HepG2 (cell line): Measurements from ENCODE around the gene GDA. TPM values are rescaled to one million over a fixed set of nuclear protein-coding genes. Genes with fewer than 3 reads are reported as not detected.

Source experiments
- HMG20B ChIP-seq: conservative IDR thresholded peaks from 2 replicates; pipeline ENCODE4 v1.6.1; 2016; ENCODE audit warnings: missing genetic modification reagents, missing compliant biosample characterization
- ISL2 ChIP-seq: sonication (generic); formaldehyde crosslinking; IDR thresholded peaks from 2 replicates; pipeline ENCODE4 v1.5.0; 2020; ENCODE audit warnings: missing genetic modification reagents
- NCOR1 ChIP-seq: fragments of 200-600 bp; sonication (generic); IDR thresholded peaks from 2 replicates; pipeline ENCODE4 v1.7.0; 2017; ENCODE audit warnings: antibody characterized with exemption, low read length, borderline replicate concordance
- PAWR ChIP-seq: sonication (generic); formaldehyde crosslinking; IDR thresholded peaks from 2 replicates; pipeline ENCODE4 v1.4.0; 2020; ENCODE audit warnings: missing genetic modification reagents, mild to moderate bottlenecking, borderline replicate concordance
- RXRA ChIP-seq: sonication (generic); formaldehyde crosslinking; IDR thresholded peaks from 2 replicates; pipeline ENCODE4 v1.5.1; 2020; ENCODE audit warnings: missing genetic modification reagents
- SOX6 ChIP-seq, 2 experiments: fragments of 450-650 bp in 1 of 2; sonication (generic) in 1 of 2; formaldehyde crosslinking in 1 of 2; IDR thresholded peaks; 2 replicates each; pipeline versions ENCODE4 v1.4.0 to v1.6.1; 2017 to 2020; ENCODE audit warnings: antibody characterized with exemption in 1 of 2, mild to moderate bottlenecking in 1 of 2, missing genetic modification reagents in 1 of 2
- ZEB1 ChIP-seq: IDR thresholded peaks from 2 replicates; pipeline ENCODE4 v1.6.1; 2012; ENCODE audit warnings: mild to moderate bottlenecking, low read depth, inconsistent platforms; ENCODE audit not compliant: insufficient replicate concordance
- ZNF260 ChIP-seq: sonication (generic); formaldehyde crosslinking; IDR thresholded peaks from 2 replicates; pipeline ENCODE4 v1.4.0; 2020; ENCODE audit warnings: missing genetic modification reagents, low read depth, mild to moderate bottlenecking, borderline replicate concordance
- ZNF501 ChIP-seq: sonication (generic); formaldehyde crosslinking; IDR thresholded peaks from 2 replicates; pipeline ENCODE4 v1.5.1; 2020; ENCODE audit warnings: mild to moderate bottlenecking, moderate library complexity, missing genetic modification reagents
- polyA plus RNA-seq, 8 experiments: library from polyadenylated mRNA; depleted of rRNA in 3 of 8; stranded (reverse) in 7 of 8; unstranded in 1 of 8; fragments of >200 nt; fragmentation: Illumina TruSeq in 4 of 8; extraction: Trizol in 4 of 8; gene quantifications; 2 replicates each; pipeline versions ENCODE4 v1.2.1 to v1.2.3, GENCODE V29; 2011 to 2016; ENCODE audit warnings: low read depth in 4 of 8, missing spikeins in 1 of 8, mixed read lengths in 1 of 8; ENCODE audit not compliant: insufficient read depth in 1 of 8
- total RNA-seq, 5 experiments: library from RNA; depleted of rRNA; stranded (reverse); fragments of >200 nt; fragmentation: Illumina TruSeq; extraction: Trizol; gene quantifications; 2 replicates each; pipeline ENCODE4 v1.2.3, GENCODE V29; 2016; ENCODE audit warnings: low read depth in 1 of 5
- TF ChIP-seq, protein P1 (sequence below): sonication (generic); formaldehyde crosslinking; IDR thresholded peaks from 2 replicates; pipeline ENCODE4 v1.4.0; 2020; ENCODE audit warnings: missing genetic modification reagents, borderline replicate concordance
- TF ChIP-seq, protein P2 (sequence below): sonication (generic); formaldehyde crosslinking; IDR thresholded peaks from 2 replicates; pipeline ENCODE4 v1.5.1; 2020; ENCODE audit warnings: mild to moderate bottlenecking, missing genetic modification reagents
- TF ChIP-seq, protein P3 (sequence below): IDR thresholded peaks from 2 replicates; pipeline ENCODE4 v1.4.0; 2020; ENCODE audit warnings: mild to moderate bottlenecking, missing genetic modification reagents
- TF ChIP-seq, protein P4 (sequence below): sonication (generic); formaldehyde crosslinking; conservative IDR thresholded peaks from 2 replicates; pipeline ENCODE4 v1.4.0; 2020; ENCODE audit warnings: mild to moderate bottlenecking, missing genetic modification reagents, moderate library complexity

GDA gene
- total and polyA plus RNA-seq, 2 of the 13 experiments (the other 11 are each of a cell fraction or from before 2014, with no cell fraction given) = 0.15 to 0.99 TPM

DNA sequence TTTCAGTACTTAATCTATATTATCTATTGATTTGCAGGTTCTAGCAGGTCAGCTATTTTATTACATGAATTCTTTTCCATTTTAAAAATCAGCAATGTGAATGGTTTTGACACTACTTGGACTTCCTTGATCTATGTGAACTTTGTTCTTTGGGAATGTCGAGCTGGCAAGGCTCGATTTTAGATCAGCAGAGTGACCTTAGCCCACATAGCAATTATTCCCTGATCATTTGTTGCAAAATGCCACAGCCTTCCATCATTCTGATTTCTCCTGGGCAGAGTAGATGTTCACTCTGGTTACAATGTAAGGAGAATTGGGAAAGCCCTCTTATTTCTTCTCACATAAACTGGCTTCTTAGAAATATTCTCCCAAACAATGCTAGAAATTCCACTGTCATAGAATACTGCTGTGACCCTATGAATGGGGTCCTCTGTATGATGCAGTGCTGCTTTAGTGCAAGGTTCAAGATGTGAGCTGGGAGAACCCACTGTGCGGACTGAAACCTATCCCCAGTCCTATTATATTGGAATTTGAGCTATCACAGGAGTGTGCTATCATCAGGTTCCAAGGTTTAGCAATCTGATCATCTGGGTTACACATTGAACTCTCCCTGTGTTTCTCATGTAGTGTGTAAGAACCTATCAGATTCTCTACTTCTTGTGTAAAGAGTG, 15.7 kb upstream of the GDA start (continued):
- TF ChIP-seq, protein P1, sequence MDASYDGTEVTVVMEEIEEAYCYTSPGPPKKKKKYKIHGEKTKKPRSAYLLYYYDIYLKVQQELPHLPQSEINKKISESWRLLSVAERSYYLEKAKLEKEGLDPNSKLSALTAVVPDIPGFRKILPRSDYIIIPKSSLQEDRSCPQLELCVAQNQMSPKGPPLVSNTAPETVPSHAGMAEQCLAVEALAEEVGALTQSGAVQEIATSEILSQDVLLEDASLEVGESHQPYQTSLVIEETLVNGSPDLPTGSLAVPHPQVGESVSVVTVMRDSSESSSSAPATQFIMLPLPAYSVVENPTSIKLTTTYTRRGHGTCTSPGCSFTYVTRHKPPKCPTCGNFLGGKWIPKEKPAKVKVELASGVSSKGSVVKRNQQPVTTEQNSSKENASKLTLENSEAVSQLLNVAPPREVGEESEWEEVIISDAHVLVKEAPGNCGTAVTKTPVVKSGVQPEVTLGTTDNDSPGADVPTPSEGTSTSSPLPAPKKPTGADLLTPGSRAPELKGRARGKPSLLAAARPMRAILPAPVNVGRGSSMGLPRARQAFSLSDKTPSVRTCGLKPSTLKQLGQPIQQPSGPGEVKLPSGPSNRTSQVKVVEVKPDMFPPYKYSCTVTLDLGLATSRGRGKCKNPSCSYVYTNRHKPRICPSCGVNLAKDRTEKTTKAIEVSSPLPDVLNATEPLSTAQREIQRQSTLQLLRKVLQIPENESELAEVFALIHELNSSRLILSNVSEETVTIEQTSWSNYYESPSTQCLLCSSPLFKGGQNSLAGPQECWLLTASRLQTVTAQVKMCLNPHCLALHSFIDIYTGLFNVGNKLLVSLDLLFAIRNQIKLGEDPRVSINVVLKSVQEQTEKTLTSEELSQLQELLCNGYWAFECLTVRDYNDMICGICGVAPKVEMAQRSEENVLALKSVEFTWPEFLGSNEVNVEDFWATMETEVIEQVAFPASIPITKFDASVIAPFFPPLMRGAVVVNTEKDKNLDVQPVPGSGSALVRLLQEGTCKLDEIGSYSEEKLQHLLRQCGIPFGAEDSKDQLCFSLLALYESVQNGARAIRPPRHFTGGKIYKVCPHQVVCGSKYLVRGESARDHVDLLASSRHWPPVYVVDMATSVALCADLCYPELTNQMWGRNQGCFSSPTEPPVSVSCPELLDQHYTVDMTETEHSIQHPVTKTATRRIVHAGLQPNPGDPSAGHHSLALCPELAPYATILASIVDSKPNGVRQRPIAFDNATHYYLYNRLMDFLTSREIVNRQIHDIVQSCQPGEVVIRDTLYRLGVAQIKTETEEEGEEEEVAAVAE (CRISPR knock-in tag) = no peak
- no peak for TF ChIP-seq ZNF260 (CRISPR knock-in tag)
- TF ChIP-seq, protein P2, sequence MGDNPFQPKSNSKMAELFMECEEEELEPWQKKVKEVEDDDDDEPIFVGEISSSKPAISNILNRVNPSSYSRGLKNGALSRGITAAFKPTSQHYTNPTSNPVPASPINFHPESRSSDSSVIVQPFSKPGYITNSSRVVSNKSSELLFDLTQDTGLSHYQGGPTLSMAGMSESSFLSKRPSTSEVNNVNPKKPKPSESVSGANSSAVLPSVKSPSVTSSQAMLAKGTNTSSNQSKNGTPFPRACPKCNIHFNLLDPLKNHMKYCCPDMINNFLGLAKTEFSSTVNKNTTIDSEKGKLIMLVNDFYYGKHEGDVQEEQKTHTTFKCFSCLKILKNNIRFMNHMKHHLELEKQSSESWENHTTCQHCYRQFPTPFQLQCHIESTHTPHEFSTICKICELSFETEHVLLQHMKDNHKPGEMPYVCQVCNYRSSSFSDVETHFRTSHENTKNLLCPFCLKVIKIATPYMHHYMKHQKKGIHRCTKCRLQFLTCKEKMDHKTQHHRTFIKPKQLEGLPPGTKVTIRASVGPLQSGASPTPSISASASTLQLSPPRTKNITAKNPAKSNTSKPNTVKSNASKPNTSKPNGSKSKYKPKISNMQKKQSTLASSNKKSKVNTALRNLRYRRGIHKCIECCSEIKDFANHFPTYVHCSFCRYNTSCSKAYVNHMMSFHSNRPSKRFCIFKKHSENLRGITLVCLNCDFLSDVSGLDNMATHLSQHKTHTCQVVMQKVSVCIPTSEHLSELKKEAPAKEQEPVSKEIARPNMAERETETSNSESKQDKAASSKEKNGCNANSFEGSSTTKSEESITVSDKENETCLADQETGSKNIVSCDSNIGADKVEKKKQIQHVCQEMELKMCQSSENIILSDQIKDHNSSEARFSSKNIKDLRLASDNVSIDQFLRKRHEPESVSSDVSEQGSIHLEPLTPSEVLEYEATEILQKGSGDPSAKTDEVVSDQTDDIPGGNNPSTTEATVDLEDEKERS = no peak
- TF ChIP-seq HMG20B = no peak
- no peak for TF ChIP-seq RXRA (CRISPR knock-in tag)
- TF ChIP-seq SOX6 (IDR thresholded peaks at IDR 0.05) = no peak
- TF ChIP-seq SOX6 (CRISPR knock-in tag; IDR thresholded peaks at IDR 0.05) = 0 out of 2 replicates have a peak, but pooled peaks have one; percentile 28
- peak; percentile 54; the same call in 1 of the 2 replicates for TF ChIP-seq NCOR1
- TF ChIP-seq, protein P3, sequence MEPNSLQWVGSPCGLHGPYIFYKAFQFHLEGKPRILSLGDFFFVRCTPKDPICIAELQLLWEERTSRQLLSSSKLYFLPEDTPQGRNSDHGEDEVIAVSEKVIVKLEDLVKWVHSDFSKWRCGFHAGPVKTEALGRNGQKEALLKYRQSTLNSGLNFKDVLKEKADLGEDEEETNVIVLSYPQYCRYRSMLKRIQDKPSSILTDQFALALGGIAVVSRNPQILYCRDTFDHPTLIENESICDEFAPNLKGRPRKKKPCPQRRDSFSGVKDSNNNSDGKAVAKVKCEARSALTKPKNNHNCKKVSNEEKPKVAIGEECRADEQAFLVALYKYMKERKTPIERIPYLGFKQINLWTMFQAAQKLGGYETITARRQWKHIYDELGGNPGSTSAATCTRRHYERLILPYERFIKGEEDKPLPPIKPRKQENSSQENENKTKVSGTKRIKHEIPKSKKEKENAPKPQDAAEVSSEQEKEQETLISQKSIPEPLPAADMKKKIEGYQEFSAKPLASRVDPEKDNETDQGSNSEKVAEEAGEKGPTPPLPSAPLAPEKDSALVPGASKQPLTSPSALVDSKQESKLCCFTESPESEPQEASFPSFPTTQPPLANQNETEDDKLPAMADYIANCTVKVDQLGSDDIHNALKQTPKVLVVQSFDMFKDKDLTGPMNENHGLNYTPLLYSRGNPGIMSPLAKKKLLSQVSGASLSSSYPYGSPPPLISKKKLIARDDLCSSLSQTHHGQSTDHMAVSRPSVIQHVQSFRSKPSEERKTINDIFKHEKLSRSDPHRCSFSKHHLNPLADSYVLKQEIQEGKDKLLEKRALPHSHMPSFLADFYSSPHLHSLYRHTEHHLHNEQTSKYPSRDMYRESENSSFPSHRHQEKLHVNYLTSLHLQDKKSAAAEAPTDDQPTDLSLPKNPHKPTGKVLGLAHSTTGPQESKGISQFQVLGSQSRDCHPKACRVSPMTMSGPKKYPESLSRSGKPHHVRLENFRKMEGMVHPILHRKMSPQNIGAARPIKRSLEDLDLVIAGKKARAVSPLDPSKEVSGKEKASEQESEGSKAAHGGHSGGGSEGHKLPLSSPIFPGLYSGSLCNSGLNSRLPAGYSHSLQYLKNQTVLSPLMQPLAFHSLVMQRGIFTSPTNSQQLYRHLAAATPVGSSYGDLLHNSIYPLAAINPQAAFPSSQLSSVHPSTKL = peak; percentile 9; the same call in 1 of the 2 replicates
- TF ChIP-seq, protein P4, sequence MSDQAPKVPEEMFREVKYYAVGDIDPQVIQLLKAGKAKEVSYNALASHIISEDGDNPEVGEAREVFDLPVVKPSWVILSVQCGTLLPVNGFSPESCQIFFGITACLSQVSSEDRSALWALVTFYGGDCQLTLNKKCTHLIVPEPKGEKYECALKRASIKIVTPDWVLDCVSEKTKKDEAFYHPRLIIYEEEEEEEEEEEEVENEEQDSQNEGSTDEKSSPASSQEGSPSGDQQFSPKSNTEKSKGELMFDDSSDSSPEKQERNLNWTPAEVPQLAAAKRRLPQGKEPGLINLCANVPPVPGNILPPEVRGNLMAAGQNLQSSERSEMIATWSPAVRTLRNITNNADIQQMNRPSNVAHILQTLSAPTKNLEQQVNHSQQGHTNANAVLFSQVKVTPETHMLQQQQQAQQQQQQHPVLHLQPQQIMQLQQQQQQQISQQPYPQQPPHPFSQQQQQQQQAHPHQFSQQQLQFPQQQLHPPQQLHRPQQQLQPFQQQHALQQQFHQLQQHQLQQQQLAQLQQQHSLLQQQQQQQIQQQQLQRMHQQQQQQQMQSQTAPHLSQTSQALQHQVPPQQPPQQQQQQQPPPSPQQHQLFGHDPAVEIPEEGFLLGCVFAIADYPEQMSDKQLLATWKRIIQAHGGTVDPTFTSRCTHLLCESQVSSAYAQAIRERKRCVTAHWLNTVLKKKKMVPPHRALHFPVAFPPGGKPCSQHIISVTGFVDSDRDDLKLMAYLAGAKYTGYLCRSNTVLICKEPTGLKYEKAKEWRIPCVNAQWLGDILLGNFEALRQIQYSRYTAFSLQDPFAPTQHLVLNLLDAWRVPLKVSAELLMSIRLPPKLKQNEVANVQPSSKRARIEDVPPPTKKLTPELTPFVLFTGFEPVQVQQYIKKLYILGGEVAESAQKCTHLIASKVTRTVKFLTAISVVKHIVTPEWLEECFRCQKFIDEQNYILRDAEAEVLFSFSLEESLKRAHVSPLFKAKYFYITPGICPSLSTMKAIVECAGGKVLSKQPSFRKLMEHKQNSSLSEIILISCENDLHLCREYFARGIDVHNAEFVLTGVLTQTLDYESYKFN = peak; percentile 19; the same call in 1 of the 2 replicates
- no peak for TF ChIP-seq ZEB1
- TF ChIP-seq ISL2 = no peak
- no peak for TF ChIP-seq ZNF501 (CRISPR knock-in tag)
- no peak for TF ChIP-seq PAWR (CRISPR knock-in tag)
